HG03139 (cell line): ENCODE results near the gene EVI5L.
A peak's percentile ranks its signal among the peaks of the same experiment; 100 is the strongest.

Experiments used
- ATAC-seq: cut with Tn5 transposase; IDR thresholded peaks from one replicate; pipeline ENCODE4 v1.9.1; 2021; ENCODE audit not compliant: unreplicated experiment

The EVI5L gene

GRCh38 chr19:7894612-7895309 is 64.7 kb downstream of the EVI5L start:
- ATAC-seq, result no peak

GRCh38 chr19:7895565-7895964 is 65.5 kb downstream of the EVI5L start:
- no peak for ATAC-seq

GRCh38 chr19:7897292-7897691 is 67.3 kb downstream of the EVI5L start:
- ATAC-seq, result no peak

- no peak for ATAC-seq
Observed at GRCh38 chr19:7898967-7899366, 68.9 kb downstream of the EVI5L start.

- ATAC-seq, result no peak
Observed at GRCh38 chr19:7899751-7900378, 69.8 kb downstream of the EVI5L start.

- no peak for ATAC-seq
Observed at GRCh38 chr19:7900401-7900870, 70.4 kb downstream of the EVI5L start.

GRCh38 chr19:7900931-7901330 is 70.9 kb downstream of the EVI5L start:
- ATAC-seq, result no peak

GRCh38 chr19:7901337-7901736 is 71.3 kb downstream of the EVI5L start:
- no peak for ATAC-seq

GRCh38 chr19:7902796-7903243 is 72.8 kb downstream of the EVI5L start:
- ATAC-seq, result no peak

GRCh38 chr19:7903244-7904073 is 73.4 kb downstream of the EVI5L start, which contains the start of gene MAP2K7:
Gene MAP2K7 (plus strand): TSS chr19:7903877. CDS start chr19:7903945, 68 bp downstream.
- peak; percentile 82 for ATAC-seq

GRCh38 chr19:7904074-7905020 is 74.3 kb downstream of the EVI5L start:
- peak; percentile 14 for ATAC-seq

- no peak for ATAC-seq
Observed at GRCh38 chr19:7905268-7905667, 75.2 kb downstream of the EVI5L start.

- ATAC-seq, result no peak
Observed at GRCh38 chr19:7905859-7906258, 75.8 kb downstream of the EVI5L start.

- no peak for ATAC-seq
Observed at GRCh38 chr19:7907122-7907521, 77.1 kb downstream of the EVI5L start.

- no peak for ATAC-seq
Observed at GRCh38 chr19:7907544-7907943, 77.5 kb downstream of the EVI5L start.

GRCh38 chr19:7908078-7908699 is 78.2 kb downstream of the EVI5L start:
- no peak for ATAC-seq

GRCh38 chr19:7908742-7909461 is 78.9 kb downstream of the EVI5L start:
- no peak for ATAC-seq

GRCh38 chr19:7909471-7910067 is 79.6 kb downstream of the EVI5L start:
- ATAC-seq, result no peak
